HepG2 (cell line): ENCODE results near the gene TIGD6. TPM values are rescaled to one million over a fixed set of nuclear protein-coding genes. Genes with fewer than 3 reads are reported as not detected.

Source experiments
- ATAC-seq: fragments of 200-7000 bp; cut with Tn5 transposase; 3 replicates; pipeline ENCODE4 v1.9.1; 2020; ENCODE audit warnings: mild to moderate bottlenecking, moderate library complexity
- BruUV-seq: library from RNA; stranded (reverse); fragments of 400-500 nt; replicated peaks from 2 replicates; lab custom pipeline; 2021; lab: Mats Ljungman, UMichigan
- CTCF ChIA-PET: fragments of 300-600 bp; formaldehyde crosslinking; extraction: SDS; loops from one replicate; lab custom pipeline; 2021; ENCODE audit warnings: low total read pairs, inconsistent platforms, low intra/inter-chr PET ratio; lab: Yijun Ruan, JAX
- POLR2A ChIA-PET: fragments of 350-600 bp; sonication (Branson Sonifier 250); formaldehyde crosslinking; loops from one replicate; lab custom pipeline; 2020; ENCODE audit warnings: antibody characterized with exemption, inconsistent platforms; lab: Yijun Ruan, JAX
- DNase-seq: peaks from one replicate; pipeline ENCODE4 v3.0.0-alpha.2; 2015; ENCODE audit warnings: low spot score
- FAIRE-seq: peaks from 3 replicates; lab custom pipeline; 2011; peaks lifted over from hg19 to GRCh38; lab: Jason Lieb, UNC
- H2AFZ ChIP-seq: one replicate; pipeline ENCODE4 v1.6.1; 2011; ENCODE audit warnings: low read length, inconsistent platforms
- H3K27ac ChIP-seq: fragments of 300-600 bp; 3 replicates; pipeline ENCODE4 v1.8.0; 2011; ENCODE audit warnings: mixed run types, mild to moderate bottlenecking, mixed read lengths, low read length, inconsistent platforms; ENCODE audit not compliant: insufficient read depth; ENCODE audit errors: extremely low read length
- H3K27me3 ChIP-seq, 2 experiments: fragments of 200-600 bp in 1 of 2; 2 replicates in 1 of 2; 3 replicates in 1 of 2; pipeline versions ENCODE4 v1.6.0 to v1.8.0; 2011; ENCODE audit warnings: low read length in 2 of 2, mild to moderate bottlenecking in 2 of 2, moderate library complexity in 2 of 2, inconsistent platforms in 1 of 2; ENCODE audit not compliant: insufficient read depth in 2 of 2, control insufficient read depth in 1 of 2
- H3K36me3 ChIP-seq, 2 experiments: fragments of 200-600 bp in 1 of 2; replicated peaks in 1 of 2; 2 replicates in 1 of 2; 3 replicates in 1 of 2; pipeline versions ENCODE4 v1.5.1 to v1.8.0; 2011; ENCODE audit warnings: low read length in 2 of 2, inconsistent platforms in 1 of 2; ENCODE audit not compliant: insufficient read depth in 2 of 2, control insufficient read depth in 1 of 2
- H3K4me1 ChIP-seq: 2 replicates; pipeline ENCODE4 v1.5.1; 2012; ENCODE audit warnings: low read length, inconsistent platforms; ENCODE audit not compliant: insufficient read depth
- H3K4me2 ChIP-seq: 2 replicates; pipeline ENCODE4 v1.6.0; 2011; ENCODE audit warnings: low read depth, low read length, inconsistent platforms
- H3K4me3 ChIP-seq, 3 experiments: fragments of 200-600 bp in 1 of 3; sonication (generic), shearing (Covaris generic) in 1 of 3; replicated peaks in 1 of 3; 2 replicates each; pipeline ENCODE4 v1.5.1; 2011 to 2016; ENCODE audit warnings: low read length in 3 of 3, inconsistent platforms in 2 of 3, low read depth in 2 of 3, mild to moderate bottlenecking in 2 of 3, control low read depth in 1 of 3, mixed read lengths in 1 of 3; ENCODE audit not compliant: insufficient read depth in 1 of 3
- H3K79me2 ChIP-seq: one replicate; pipeline ENCODE4 v1.6.1; 2011; ENCODE audit warnings: low read length, inconsistent platforms; ENCODE audit not compliant: insufficient read depth
- H3K9ac ChIP-seq: 2 replicates; pipeline ENCODE4 v1.6.0; 2011; ENCODE audit warnings: mild to moderate bottlenecking, low read depth, low read length, inconsistent platforms; ENCODE audit not compliant: insufficient read depth
- H3K9me3 ChIP-seq: 2 replicates; pipeline ENCODE4 v1.5.1; 2012; ENCODE audit warnings: mild to moderate bottlenecking, low read length
- H4K20me1 ChIP-seq: 2 replicates; pipeline ENCODE4 v1.6.0; 2011; ENCODE audit warnings: inconsistent platforms, mild to moderate bottlenecking, low read length, moderate library complexity; ENCODE audit not compliant: insufficient read depth
- CEBPZ ChIP-seq: IDR thresholded peaks from 2 replicates; pipeline ENCODE4 v1.6.1; 2012; ENCODE audit warnings: low read length, improper control_type of control experiment
- HIVEP1 ChIP-seq: sonication (generic); formaldehyde crosslinking; IDR thresholded peaks from 2 replicates; pipeline ENCODE4 v1.4.0; 2020; ENCODE audit warnings: mild to moderate bottlenecking, missing genetic modification reagents
- SNAPC2 ChIP-seq: sonication (generic); formaldehyde crosslinking; IDR thresholded peaks from 2 replicates; pipeline ENCODE4 v1.8.1; 2022; ENCODE audit warnings: mild to moderate bottlenecking, missing genetic modification reagents
- ZNF570 ChIP-seq: sonication (generic); formaldehyde crosslinking; IDR thresholded peaks from 2 replicates; pipeline ENCODE4 v1.4.0; 2020; ENCODE audit warnings: mild to moderate bottlenecking, missing genetic modification reagents, borderline replicate concordance
- WGBS: methylation state at CpG from one replicate; pipeline ENCODE4 v1.1.6; 2017; ENCODE audit warnings: low lambda C conversion rate; 5-methylcytosine and 5-hydroxymethylcytosine counted together
- in situ Hi-C: cut with HindIII; loops from 2 replicates; pipeline ENCODE4 v1.10.0; 2017; ENCODE audit warnings: low pct_unique_long_range_greater_than_20kb; ENCODE audit not compliant: extremely low pct_ligation_motif_present
- intact Hi-C: fragments of 100-400 bp; cut with micrococcal nuclease; formaldehyde crosslinking; loops from one replicate; pipeline ENCODE4 v1.10.0; 2022; ENCODE audit not compliant: unreplicated experiment
- polyA plus RNA-seq, 8 experiments: library from polyadenylated mRNA; depleted of rRNA in 3 of 8; stranded (reverse) in 7 of 8; unstranded in 1 of 8; fragments of >200 nt; fragmentation: Illumina TruSeq in 4 of 8; extraction: Trizol in 4 of 8; gene quantifications; 2 replicates each; pipeline versions ENCODE4 v1.2.1 to v1.2.3, GENCODE V29; 2011 to 2016; ENCODE audit warnings: low read depth in 4 of 8, missing spikeins in 1 of 8, mixed read lengths in 1 of 8; ENCODE audit not compliant: insufficient read depth in 1 of 8
- total RNA-seq, 5 experiments: library from RNA; depleted of rRNA; stranded (reverse); fragments of >200 nt; fragmentation: Illumina TruSeq; extraction: Trizol; gene quantifications; 2 replicates each; pipeline ENCODE4 v1.2.3, GENCODE V29; 2016; ENCODE audit warnings: low read depth in 1 of 5
- TF ChIP-seq, protein P1 (sequence below), 2 experiments: sonication (generic) in 1 of 2; formaldehyde crosslinking in 1 of 2; IDR thresholded peaks; 2 replicates each; pipeline versions ENCODE4 v1.4.0 to v1.6.1; 2016 to 2020; ENCODE audit warnings: borderline replicate concordance in 1 of 2, low read depth in 1 of 2, mild to moderate bottlenecking in 1 of 2, missing genetic modification reagents in 1 of 2
- TF ChIP-seq, protein P2 (sequence below): sonication (generic); formaldehyde crosslinking; IDR thresholded peaks from 2 replicates; pipeline ENCODE4 v1.9.0; 2021; ENCODE audit warnings: missing genetic modification reagents, borderline replicate concordance

TIGD6 gene
- total and polyA plus RNA-seq, 2 of the 13 experiments (the other 11 are each of a cell fraction or from before 2014, with no cell fraction given) = 2.1 to 2.9 TPM

DNA sequence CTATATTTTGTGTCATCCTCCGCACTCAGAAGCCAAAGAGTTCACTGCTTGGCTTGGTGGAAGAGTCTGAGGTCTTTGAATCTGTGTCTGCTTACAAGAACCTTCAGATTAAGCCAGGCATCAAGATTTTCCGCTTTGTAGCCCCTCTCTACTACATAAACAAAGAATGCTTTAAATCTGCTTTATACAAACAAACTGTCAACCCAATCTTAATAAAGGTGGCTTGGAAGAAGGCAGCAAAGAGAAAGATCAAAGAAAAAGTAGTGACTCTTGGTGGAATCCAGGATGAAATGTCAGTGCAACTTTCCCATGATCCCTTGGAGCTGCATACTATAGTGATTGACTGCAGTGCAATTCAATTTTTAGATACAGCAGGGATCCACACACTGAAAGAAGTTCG, 19.2 kb downstream of the TIGD6 start:
- Histone ChIP-seq H3K79me2 (no peaks in the 10 kb centered on the region), H3K4me2 (no peak overlapping the region), H4K20me1 (no peaks in the 10 kb centered on the region), H3K27me3 (no peaks in the 10 kb centered on the region), H3K27ac (no peak overlapping the region), H3K36me3 (no peaks in the 10 kb centered on the region), H3K9ac (no peak overlapping the region), H3K9me3 (no peaks in the 10 kb centered on the region), H2AFZ (no peak overlapping the region), H3K4me3 (no peak overlapping the region), H3K4me1 (peaks cover 54% of the 10 kb centered on the region)
- BruUV-seq = no TSS peak
- ATAC-seq (no peak), DNase-seq (no peak), FAIRE-seq (no peak)
- CTCF ChIA-PET = no interaction called here
- intact Hi-C loops (no loop called here), in situ Hi-C loops (loop anchor here (25.0 kb wide), 1 partner anchor 344 kb away; no protein-coding TSS in a partner anchor)
- 98% methylated on average over 3 of the region's 3 CpGs for WGBS
- POLR2A ChIA-PET = interaction anchor here (2.5 kb wide), 1 partner anchor 21 kb away, joined by 8 read pairs; the partner anchor contains the start of gene SLC26A2
- TF ChIP-seq CEBPZ = no peak

DNA sequence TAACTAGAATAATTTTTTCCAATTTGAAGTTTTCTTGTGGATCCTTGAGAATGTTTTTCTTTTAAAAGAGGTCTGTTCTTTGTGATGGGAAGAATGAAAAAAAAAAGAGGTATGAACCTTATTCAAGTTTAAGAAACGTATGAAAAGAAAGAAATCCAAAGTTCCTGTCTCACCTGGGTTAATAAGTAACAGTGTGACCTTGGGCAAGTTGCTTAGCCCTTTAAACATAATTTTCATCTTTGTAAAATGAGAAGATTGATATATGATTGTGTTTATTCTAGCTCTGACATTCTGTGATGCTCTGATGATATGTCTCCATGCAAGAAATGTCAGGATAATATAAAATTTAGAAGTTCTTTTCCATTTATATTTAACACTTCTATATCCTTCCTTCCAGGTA, 20.6 kb downstream of the TIGD6 start:
- ATAC-seq = no peak
- Histone ChIP-seq H3K9me3 (no peaks in the 10 kb centered on the region), H3K4me1 (peaks cover 67% of the 10 kb centered on the region), H3K79me2 (no peaks in the 10 kb centered on the region), H3K9ac (no peak overlapping the region), H3K4me3 (no peak overlapping the region), H4K20me1 (no peaks in the 10 kb centered on the region), H3K27me3 (no peaks in the 10 kb centered on the region), H3K36me3 (no peaks in the 10 kb centered on the region), H3K27ac (no peak overlapping the region), H3K4me2 (peak overlapping the region; percentile 41; the same call in 1 of the 2 replicates), H2AFZ (no peak overlapping the region)
- no TSS peak for BruUV-seq
- peak; percentile 28 for FAIRE-seq
- POLR2A ChIA-PET = interaction anchor here (1.1 kb wide), 1 partner anchor 18 kb away, joined by 3 read pairs; no protein-coding TSS in a partner anchor
- CTCF ChIA-PET = no interaction called here
- intact Hi-C loops = no loop called here
- no peak for DNase-seq
- 4% methylated on average over 1 of the region's 1 CpG for WGBS
- in situ Hi-C loops = loop anchor here (25.0 kb wide), 1 partner anchor 343 kb away; no protein-coding TSS in a partner anchor
- TF ChIP-seq, protein P1, sequence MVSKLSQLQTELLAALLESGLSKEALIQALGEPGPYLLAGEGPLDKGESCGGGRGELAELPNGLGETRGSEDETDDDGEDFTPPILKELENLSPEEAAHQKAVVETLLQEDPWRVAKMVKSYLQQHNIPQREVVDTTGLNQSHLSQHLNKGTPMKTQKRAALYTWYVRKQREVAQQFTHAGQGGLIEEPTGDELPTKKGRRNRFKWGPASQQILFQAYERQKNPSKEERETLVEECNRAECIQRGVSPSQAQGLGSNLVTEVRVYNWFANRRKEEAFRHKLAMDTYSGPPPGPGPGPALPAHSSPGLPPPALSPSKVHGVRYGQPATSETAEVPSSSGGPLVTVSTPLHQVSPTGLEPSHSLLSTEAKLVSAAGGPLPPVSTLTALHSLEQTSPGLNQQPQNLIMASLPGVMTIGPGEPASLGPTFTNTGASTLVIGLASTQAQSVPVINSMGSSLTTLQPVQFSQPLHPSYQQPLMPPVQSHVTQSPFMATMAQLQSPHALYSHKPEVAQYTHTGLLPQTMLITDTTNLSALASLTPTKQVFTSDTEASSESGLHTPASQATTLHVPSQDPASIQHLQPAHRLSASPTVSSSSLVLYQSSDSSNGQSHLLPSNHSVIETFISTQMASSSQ (IDR thresholded peaks at IDR 0.05; ENCODE audit: low read depth) = peak; percentile 74
- TF ChIP-seq, protein P1 (CRISPR knock-in tag; IDR thresholded peaks at IDR 0.05; ENCODE audit: borderline replicate concordance) = peak; percentile 37; the same call in 1 of the 2 replicates
- TF ChIP-seq SNAPC2 (no peak), HIVEP1 (CRISPR knock-in tag) (no peak), ZNF570 (CRISPR knock-in tag) (no peak)
- TF ChIP-seq, protein P2, sequence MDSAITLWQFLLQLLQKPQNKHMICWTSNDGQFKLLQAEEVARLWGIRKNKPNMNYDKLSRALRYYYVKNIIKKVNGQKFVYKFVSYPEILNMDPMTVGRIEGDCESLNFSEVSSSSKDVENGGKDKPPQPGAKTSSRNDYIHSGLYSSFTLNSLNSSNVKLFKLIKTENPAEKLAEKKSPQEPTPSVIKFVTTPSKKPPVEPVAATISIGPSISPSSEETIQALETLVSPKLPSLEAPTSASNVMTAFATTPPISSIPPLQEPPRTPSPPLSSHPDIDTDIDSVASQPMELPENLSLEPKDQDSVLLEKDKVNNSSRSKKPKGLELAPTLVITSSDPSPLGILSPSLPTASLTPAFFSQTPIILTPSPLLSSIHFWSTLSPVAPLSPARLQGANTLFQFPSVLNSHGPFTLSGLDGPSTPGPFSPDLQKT (CRISPR knock-in tag) = no peak
